Measurements from ENCODE around the gene IL10RB. TPM values are rescaled to one million over a fixed set of nuclear protein-coding genes. Genes with fewer than 3 reads are reported as not detected.

The IL10RB gene
- total and polyA plus RNA-seq, 10 of the 15 experiments (the other 5 are each of a cell fraction or from before 2014, with no cell fraction given): 15.0 to 55.1 (median 34.9) TPM

DNA sequence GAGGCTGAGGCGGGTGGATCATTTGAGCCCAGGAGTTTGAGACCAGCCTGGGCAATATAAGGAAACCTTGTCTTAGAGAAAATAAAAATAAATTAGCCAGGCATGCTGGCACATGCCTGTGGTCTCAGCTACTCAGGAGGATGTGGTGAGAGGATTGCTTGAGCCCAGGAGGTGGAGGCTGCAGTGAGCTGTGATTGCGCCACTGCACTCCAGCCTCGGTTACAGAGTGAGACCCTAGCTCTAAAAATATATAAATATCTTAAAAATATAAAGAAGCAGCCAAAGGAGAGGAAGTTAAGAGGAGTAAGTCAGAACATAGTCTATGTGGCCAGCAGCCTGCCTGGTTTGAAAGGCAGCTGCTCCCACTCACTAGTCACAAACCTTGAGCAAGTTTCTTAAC is 4.5 kb upstream of the IL10RB start:
- SMC1A ChIA-PET (ENCODE audit: uncharacterized antibody, unreplicated experiment): interaction anchor here (0.7 to 1.8 kb wide), 10 partner anchors 11 to 110 kb away, joined by 3 to 5 read pairs (median 4); no protein-coding TSS in a partner anchor
- in situ Hi-C loops (cut with MboI): loop anchor here (25.0 kb wide), 1 partner anchor 1601 kb away; no protein-coding TSS in a partner anchor
- H2AFZ ChIP-seq (ENCODE audit: control insufficient read depth, low read depth, low read length): no peak overlapping the region
- POLR2A ChIA-PET: interaction anchor here (1.0 to 2.6 kb wide), 2 partner anchors 22 to 44 kb away, joined by 4 to 10 read pairs; no protein-coding TSS in a partner anchor
- peak overlapping the region; percentile 45 for H3K27ac ChIP-seq (ENCODE audit: control insufficient read depth, insufficient read depth)
- CTCF ChIA-PET: interaction anchor here (1.1 to 1.5 kb wide), 2 partner anchors 10 to 23 kb away, joined by 3 read pairs; no protein-coding TSS in a partner anchor
- no peak overlapping the region for H3K4me2 ChIP-seq (ENCODE audit: control insufficient read depth, insufficient read depth)
- ATAC-seq: peak; percentile 3; the same call in 1 of the 3 replicates
- H3K27me3 ChIP-seq (replicated peaks in 1 of 2; ENCODE audit: control insufficient read depth in 2 of 2, insufficient read depth in 2 of 2, low read length in 1 of 2): no peaks in the 10 kb centered on the region
- FAIRE-seq: no peak
- RAD21 ChIA-PET (ENCODE audit: unreplicated experiment): interaction anchor here (0.6 to 1.6 kb wide), 7 partner anchors 12 to 183 kb away, joined by 3 to 7 read pairs (median 5); partner anchors contain the start of gene IFNAR1
- no peak for DNase-seq (ENCODE audit: low read depth, low spot score)
- H3K79me2 ChIP-seq (ENCODE audit: control insufficient read depth, insufficient read depth, low read length): peaks cover 9% of the 10 kb centered on the region
- H3K36me3 ChIP-seq (ENCODE audit: control insufficient read depth in 2 of 2, insufficient read depth in 2 of 2, low read length in 1 of 2): peaks cover 15 to 25% of the 10 kb centered on the region in 2 experiments
- H3K9ac ChIP-seq (ENCODE audit: control insufficient read depth, insufficient read depth, low read length): no peak overlapping the region
- 44% methylated on average over 3 of the region's 3 CpGs for WGBS (ENCODE audit: insufficient coverage, insufficient replicate concordance, low lambda C conversion rate, missing lambda C conversion rate)
- H3K9me3 ChIP-seq (replicated peaks; ENCODE audit: control insufficient read depth, insufficient read depth, low read length): no peaks in the 10 kb centered on the region; the same call in 2 of the 3 replicates
- no peak overlapping the region for H3K4me3 ChIP-seq
- peaks cover 5% of the 10 kb centered on the region; the same call in 1 of the 2 replicates for H3K4me1 ChIP-seq (ENCODE audit: control insufficient read depth, insufficient read depth, low read length)
- BruUV-seq (replicated peaks): no TSS peak
- TF ChIP-seq BHLHE40 (IDR thresholded peaks at IDR 0.05; ENCODE audit: borderline replicate concordance in 1 of 2, low read depth in 2 of 2, low read length in 1 of 2) (peak in 1 of 2 experiments; percentile 66; a peak in 1 of 4 replicates), RUNX3 (IDR thresholded peaks at IDR 0.05; ENCODE audit: low read length) (peak; percentile 56)
- TF ChIP-seq, protein P1, sequence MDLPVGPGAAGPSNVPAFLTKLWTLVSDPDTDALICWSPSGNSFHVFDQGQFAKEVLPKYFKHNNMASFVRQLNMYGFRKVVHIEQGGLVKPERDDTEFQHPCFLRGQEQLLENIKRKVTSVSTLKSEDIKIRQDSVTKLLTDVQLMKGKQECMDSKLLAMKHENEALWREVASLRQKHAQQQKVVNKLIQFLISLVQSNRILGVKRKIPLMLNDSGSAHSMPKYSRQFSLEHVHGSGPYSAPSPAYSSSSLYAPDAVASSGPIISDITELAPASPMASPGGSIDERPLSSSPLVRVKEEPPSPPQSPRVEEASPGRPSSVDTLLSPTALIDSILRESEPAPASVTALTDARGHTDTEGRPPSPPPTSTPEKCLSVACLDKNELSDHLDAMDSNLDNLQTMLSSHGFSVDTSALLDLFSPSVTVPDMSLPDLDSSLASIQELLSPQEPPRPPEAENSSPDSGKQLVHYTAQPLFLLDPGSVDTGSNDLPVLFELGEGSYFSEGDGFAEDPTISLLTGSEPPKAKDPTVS (IDR thresholded peaks at IDR 0.05; ENCODE audit: low read depth, low read length): no peak
- H4K20me1 ChIP-seq (ENCODE audit: control insufficient read depth, insufficient read depth): no peaks in the 10 kb centered on the region
- intact Hi-C loops (cut with micrococcal nuclease; ENCODE audit: unreplicated experiment): no loop called here

DNA sequence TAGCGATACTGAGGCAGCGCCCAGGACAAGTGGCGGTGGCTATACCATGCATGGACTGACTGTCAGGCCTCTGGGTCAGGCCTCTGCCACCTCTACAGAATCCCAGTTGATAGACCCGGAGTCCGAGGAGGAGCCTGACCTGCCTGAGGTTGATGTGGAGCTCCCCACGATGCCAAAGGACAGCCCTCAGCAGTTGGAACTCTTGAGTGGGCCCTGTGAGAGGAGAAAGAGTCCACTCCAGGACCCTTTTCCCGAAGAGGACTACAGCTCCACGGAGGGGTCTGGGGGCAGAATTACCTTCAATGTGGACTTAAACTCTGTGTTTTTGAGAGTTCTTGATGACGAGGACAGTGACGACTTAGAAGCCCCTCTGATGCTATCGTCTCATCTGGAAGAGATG is 3.2 kb upstream of the IL10RB start:
- no peak overlapping the region for H3K9ac ChIP-seq (ENCODE audit: control insufficient read depth, insufficient read depth, low read length)
- POLR2A ChIA-PET: interaction anchor here (0.6 to 1.3 kb wide), 3 partner anchors 26 to 746 kb away, joined by 4 to 7 read pairs (median 5); no protein-coding TSS in a partner anchor
- H3K27ac ChIP-seq (ENCODE audit: control insufficient read depth, insufficient read depth): no peak overlapping the region
- H3K4me3 ChIP-seq: no peak overlapping the region
- no peaks in the 10 kb centered on the region for H3K27me3 ChIP-seq (replicated peaks in 1 of 2; ENCODE audit: control insufficient read depth in 2 of 2, insufficient read depth in 2 of 2, low read length in 1 of 2)
- no peaks in the 10 kb centered on the region for H4K20me1 ChIP-seq (ENCODE audit: control insufficient read depth, insufficient read depth)
- FAIRE-seq (no peak), DNase-seq (ENCODE audit: low read depth, low spot score) (no peak), ATAC-seq (no peak)
- no peak for TF ChIP-seq PAX8 (IDR thresholded peaks at IDR 0.05)
- TF ChIP-seq, protein P2, sequence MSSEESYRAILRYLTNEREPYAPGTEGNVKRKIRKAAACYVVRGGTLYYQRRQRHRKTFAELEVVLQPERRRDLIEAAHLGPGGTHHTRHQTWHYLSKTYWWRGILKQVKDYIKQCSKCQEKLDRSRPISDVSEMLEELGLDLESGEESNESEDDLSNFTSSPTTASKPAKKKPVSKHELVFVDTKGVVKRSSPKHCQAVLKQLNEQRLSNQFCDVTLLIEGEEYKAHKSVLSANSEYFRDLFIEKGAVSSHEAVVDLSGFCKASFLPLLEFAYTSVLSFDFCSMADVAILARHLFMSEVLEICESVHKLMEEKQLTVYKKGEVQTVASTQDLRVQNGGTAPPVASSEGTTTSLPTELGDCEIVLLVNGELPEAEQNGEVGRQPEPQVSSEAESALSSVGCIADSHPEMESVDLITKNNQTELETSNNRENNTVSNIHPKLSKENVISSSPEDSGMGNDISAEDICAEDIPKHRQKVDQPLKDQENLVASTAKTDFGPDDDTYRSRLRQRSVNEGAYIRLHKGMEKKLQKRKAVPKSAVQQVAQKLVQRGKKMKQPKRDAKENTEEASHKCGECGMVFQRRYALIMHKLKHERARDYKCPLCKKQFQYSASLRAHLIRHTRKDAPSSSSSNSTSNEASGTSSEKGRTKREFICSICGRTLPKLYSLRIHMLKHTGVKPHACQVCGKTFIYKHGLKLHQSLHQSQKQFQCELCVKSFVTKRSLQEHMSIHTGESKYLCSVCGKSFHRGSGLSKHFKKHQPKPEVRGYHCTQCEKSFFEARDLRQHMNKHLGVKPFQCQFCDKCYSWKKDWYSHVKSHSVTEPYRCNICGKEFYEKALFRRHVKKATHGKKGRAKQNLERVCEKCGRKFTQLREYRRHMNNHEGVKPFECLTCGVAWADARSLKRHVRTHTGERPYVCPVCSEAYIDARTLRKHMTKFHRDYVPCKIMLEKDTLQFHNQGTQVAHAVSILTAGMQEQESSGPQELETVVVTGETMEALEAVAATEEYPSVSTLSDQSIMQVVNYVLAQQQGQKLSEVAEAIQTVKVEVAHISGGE (CRISPR knock-in tag; IDR thresholded peaks at IDR 0.05): no peak
- TF ChIP-seq FOXK2 (IDR thresholded peaks at IDR 0.05): no peak
- TF ChIP-seq POLR2A (IDR thresholded peaks at IDR 0.05; ENCODE audit: low read depth, low read length): peak; percentile 6; the same call in 1 of the 2 replicates
- TF ChIP-seq ZNF274 (IDR thresholded peaks at IDR 0.05; ENCODE audit: insufficient read depth, insufficient read length): no peak
- intact Hi-C loops (cut with micrococcal nuclease; ENCODE audit: unreplicated experiment): no loop called here
- 98% methylated on average over 11 of the region's 11 CpGs for WGBS (ENCODE audit: insufficient coverage, insufficient replicate concordance, low lambda C conversion rate, missing lambda C conversion rate)
- CTCF ChIA-PET: no interaction called here
- H3K4me2 ChIP-seq (ENCODE audit: control insufficient read depth, insufficient read depth): no peak overlapping the region
- peaks cover 22% of the 10 kb centered on the region for H3K79me2 ChIP-seq (ENCODE audit: control insufficient read depth, insufficient read depth, low read length)
- no TSS peak for BruUV-seq (replicated peaks)
- no peak overlapping the region for H2AFZ ChIP-seq (ENCODE audit: control insufficient read depth, low read depth, low read length)
- peaks cover 4 to 17% of the 10 kb centered on the region in 2 experiments for H3K36me3 ChIP-seq (ENCODE audit: control insufficient read depth in 2 of 2, insufficient read depth in 2 of 2, low read length in 1 of 2)
- in situ Hi-C loops (cut with MboI): loop anchor here (25.0 kb wide), 1 partner anchor 1599 kb away; no protein-coding TSS in a partner anchor
- H3K4me1 ChIP-seq (ENCODE audit: control insufficient read depth, insufficient read depth, low read length): peaks cover 9% of the 10 kb centered on the region
- no peaks in the 10 kb centered on the region; the same call in 2 of the 3 replicates for H3K9me3 ChIP-seq (replicated peaks; ENCODE audit: control insufficient read depth, insufficient read depth, low read length)
- SMC1A ChIA-PET (ENCODE audit: uncharacterized antibody, unreplicated experiment): interaction anchor here (0.9 to 1.5 kb wide), 4 partner anchors 13 to 108 kb away, joined by 4 read pairs; no protein-coding TSS in a partner anchor
- RAD21 ChIA-PET (ENCODE audit: unreplicated experiment): interaction anchor here (1.6 kb wide), 1 partner anchor 98 kb away, joined by 7 read pairs; no protein-coding TSS in a partner anchor
